Measurements from ENCODE around the gene TFAP2E. TPM values are rescaled to one million over a fixed set of nuclear protein-coding genes. Genes with fewer than 3 reads are reported as not detected.

The TFAP2E gene
- total RNA-seq, 2 donors from 2014 or later: 3.2 to 4.5 TPM

DNA sequence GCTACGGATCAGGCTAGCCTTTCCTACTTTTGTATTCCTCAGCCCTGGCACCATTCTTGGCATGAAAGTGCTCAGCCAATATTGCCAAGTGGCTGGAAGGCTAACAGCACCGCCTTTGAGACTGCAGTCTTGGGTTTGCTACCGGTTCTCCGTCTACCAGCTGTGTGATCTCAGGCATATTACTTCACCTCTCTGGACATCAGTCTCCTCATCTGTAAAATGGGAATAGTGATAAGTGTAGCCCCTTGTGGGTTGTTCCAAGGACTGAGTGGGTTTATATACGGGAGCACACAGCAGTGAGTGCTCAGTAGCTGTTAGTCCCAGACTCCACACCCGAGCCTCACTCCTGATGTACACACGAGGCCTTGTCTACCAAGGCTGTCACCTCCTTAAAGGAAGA lies 13.7 kb downstream of the TFAP2E start:
- ATAC-seq: no peak
- no peak for DNase-seq
- no peaks in the 10 kb centered on the region for H3K27me3 Mint-ChIP-seq

DNA sequence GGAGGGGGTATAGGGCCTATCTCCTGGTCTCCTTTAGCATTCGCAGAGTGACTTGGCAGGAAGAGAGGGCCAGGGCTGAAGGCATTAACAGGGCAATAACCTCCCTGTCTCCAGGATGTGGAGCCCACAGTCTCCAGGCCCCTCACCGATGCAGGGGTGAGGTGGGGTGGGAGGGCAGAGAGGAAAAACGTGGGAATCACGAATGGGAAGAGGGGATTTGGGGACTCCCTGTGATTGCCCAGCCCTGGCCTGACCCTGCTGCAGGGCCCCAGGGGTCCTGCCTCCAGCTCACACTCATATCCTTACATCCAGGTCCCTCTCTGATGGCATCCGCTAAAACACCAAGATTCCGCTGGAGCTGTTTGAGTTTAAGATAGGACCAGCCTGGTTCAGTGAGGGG lies 14.6 kb downstream of the TFAP2E start:
- peaks cover 7% of the 10 kb centered on the region for H3K36me3 Mint-ChIP-seq (ENCODE audit: low read depth)

More for the DNA sequence above, 13.7 kb downstream of the TFAP2E start:
- H3K9me3 ChIP-seq (ENCODE audit: control insufficient read depth, low read length, poor library complexity, severe bottlenecking): no peaks in the 10 kb centered on the region
- Mint-ChIP-seq H3K27ac (no peak overlapping the region), H3K4me3 (no peak overlapping the region), H3K36me3 (ENCODE audit: low read depth) (peaks cover 7% of the 10 kb centered on the region), H3K4me1 (peaks cover 12% of the 10 kb centered on the region)

DNA sequence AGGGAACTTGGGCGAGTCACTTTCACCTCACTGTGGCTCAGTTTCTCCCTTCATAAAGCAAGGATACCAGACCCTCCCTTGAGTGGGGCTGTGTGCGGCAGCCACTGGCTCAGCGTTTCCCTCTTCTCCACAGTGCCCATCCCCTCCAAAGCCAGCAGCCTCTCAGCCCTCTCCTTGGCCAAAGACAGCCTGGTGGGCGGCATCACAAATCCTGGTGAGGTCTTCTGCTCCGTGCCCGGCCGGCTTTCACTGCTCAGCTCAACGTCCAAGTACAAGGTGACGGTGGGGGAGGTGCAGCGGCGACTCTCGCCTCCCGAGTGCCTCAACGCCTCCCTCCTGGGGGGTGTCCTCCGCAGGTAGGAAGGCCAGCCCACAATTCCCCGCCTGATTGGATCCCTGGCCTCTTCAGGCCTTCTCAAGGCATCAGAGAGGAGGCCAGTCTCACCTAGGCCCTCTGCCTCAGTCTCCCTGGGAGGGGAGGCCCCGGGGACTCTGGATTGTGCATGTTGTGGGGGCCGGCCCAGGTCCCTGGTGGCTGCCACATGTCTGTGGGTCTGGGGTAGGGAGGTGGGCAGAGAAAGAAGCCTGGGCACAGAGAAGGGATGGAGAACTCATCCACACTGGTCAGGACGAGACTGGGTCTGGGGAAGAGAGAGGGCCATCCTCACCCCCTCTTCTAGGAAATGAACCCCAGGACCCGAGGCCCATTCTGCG lies 15.2 kb downstream of the TFAP2E start:
- Mint-ChIP-seq H3K27ac (peak overlapping the region; percentile 56), H3K4me1 (peaks cover 15% of the 10 kb centered on the region), H3K4me3 (no peak overlapping the region), H3K27me3 (no peaks in the 10 kb centered on the region), H3K36me3 (ENCODE audit: low read depth) (peaks cover 7% of the 10 kb centered on the region)
- DNase-seq: no peak
- no peaks in the 10 kb centered on the region for H3K9me3 ChIP-seq (ENCODE audit: control insufficient read depth, low read length, poor library complexity, severe bottlenecking)
- ATAC-seq: no peak

More for the DNA sequence above, 14.6 kb downstream of the TFAP2E start:
- Mint-ChIP-seq H3K27me3 (no peaks in the 10 kb centered on the region), H3K4me3 (no peak overlapping the region), H3K27ac (peak overlapping the region; percentile 56), H3K4me1 (peaks cover 12% of the 10 kb centered on the region)
- no peaks in the 10 kb centered on the region for H3K9me3 ChIP-seq (ENCODE audit: control insufficient read depth, low read length, poor library complexity, severe bottlenecking)
- no peak for DNase-seq
- no peak for ATAC-seq

DNA sequence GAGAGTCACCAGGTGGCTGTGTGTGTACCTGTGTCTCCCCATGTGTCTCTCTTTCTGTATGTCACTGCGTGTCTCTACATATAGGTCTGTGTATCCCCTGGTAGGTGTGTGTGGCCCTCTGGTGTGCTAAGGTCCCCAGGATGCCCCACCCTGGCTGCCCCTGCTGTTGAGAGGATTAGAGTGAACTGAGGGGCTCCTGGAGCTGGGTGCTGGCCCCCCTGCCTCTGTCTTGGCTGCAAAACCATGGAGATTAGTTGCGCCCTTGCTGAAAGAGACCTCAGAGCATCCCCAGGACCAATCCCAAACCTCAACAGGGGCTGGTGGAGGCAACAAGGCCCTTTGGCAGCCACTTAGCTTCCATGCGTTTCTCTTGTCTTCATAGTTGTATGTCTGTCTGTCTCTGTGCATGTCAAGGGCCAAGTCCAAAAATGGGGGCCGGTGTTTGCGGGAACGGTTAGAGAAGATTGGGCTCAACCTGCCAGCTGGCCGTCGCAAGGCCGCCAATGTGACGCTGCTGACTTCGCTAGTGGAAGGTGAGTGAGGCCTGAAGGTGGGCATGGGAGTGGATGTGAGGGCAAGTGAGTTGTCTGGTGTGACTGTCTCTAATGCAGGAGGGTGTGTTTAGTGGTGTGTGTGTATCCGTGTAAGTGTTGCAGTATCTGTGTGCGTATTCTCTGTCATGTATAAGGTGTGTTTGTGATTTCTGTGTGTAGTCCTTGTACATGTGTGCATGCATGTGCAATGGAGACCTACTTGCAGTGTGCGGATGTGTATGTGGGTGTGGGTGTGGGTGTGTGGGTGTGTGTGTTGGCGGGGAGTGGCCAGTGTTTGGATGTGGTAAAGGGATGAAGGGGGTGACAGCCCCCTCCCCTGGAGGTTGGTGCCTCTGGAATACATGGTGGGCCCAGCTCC lies 16.7 kb downstream of the TFAP2E start:
- H3K27ac Mint-ChIP-seq: peak overlapping the region; percentile 63
- H3K4me3 Mint-ChIP-seq: peak overlapping the region; percentile 49
- H3K4me1 Mint-ChIP-seq: peaks cover 15% of the 10 kb centered on the region
- H3K9me3 ChIP-seq (ENCODE audit: control insufficient read depth, low read length, poor library complexity, severe bottlenecking): no peaks in the 10 kb centered on the region
- peaks cover 7% of the 10 kb centered on the region for H3K36me3 Mint-ChIP-seq (ENCODE audit: low read depth)
- ATAC-seq: no peak
- H3K27me3 Mint-ChIP-seq: no peaks in the 10 kb centered on the region
- no peak for DNase-seq

DNA sequence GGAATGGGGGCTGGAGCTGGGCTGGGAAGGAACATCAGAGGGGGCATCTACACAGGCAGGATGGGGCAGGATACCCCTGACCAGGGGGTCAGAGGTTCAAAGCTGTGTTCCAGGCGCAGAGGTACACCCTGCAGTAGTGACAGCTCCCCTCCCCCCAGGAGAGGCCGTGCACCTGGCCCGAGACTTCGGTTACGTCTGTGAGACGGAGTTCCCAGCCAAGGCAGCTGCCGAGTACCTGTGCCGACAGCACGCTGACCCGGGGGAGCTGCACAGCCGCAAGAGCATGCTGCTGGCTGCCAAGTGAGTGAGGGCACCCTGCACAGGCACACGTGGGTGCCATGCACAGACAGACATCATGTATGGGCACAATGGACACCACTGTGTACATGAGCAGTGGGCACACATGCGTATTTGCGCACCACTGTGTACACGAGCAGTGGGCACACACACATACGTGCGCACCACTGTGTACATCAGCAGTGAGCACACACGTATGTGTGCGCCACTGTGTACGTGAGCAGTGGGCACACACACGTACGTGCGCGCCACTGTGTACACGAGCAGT lies 17.4 kb downstream of the TFAP2E start:
- no peak for ATAC-seq
- Mint-ChIP-seq H3K36me3 (ENCODE audit: low read depth) (peaks cover 7% of the 10 kb centered on the region), H3K4me3 (no peak overlapping the region), H3K4me1 (peaks cover 15% of the 10 kb centered on the region), H3K27ac (no peak overlapping the region), H3K27me3 (no peaks in the 10 kb centered on the region)
- DNase-seq: no peak
- no peaks in the 10 kb centered on the region for H3K9me3 ChIP-seq (ENCODE audit: control insufficient read depth, low read length, poor library complexity, severe bottlenecking)

DNA sequence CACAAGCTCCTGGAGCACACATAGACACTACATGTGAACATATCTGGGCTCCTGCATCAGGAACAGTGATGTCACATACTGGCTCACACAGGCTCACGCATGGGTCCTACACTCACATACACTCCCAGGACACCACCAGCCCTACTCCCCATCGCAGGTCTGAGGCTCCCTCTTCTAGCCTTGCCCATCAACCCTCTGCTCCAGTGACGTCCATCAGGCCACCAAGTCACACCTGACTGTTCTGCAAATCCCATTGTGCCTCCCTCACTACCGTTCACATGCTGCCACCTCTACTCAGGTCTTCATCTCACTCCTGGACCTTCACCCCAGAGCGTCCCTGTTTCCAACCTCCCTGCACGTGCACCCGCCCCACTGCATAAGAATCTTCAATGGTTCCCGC lies 18.1 kb downstream of the TFAP2E start:
- Mint-ChIP-seq H3K4me3 (no peak overlapping the region), H3K4me1 (peaks cover 15% of the 10 kb centered on the region), H3K36me3 (ENCODE audit: low read depth) (peaks cover 7% of the 10 kb centered on the region), H3K27ac (no peak overlapping the region), H3K27me3 (no peaks in the 10 kb centered on the region)
- H3K9me3 ChIP-seq (ENCODE audit: control insufficient read depth, low read length, poor library complexity, severe bottlenecking): no peaks in the 10 kb centered on the region
- DNase-seq (no peak), ATAC-seq (no peak)

DNA sequence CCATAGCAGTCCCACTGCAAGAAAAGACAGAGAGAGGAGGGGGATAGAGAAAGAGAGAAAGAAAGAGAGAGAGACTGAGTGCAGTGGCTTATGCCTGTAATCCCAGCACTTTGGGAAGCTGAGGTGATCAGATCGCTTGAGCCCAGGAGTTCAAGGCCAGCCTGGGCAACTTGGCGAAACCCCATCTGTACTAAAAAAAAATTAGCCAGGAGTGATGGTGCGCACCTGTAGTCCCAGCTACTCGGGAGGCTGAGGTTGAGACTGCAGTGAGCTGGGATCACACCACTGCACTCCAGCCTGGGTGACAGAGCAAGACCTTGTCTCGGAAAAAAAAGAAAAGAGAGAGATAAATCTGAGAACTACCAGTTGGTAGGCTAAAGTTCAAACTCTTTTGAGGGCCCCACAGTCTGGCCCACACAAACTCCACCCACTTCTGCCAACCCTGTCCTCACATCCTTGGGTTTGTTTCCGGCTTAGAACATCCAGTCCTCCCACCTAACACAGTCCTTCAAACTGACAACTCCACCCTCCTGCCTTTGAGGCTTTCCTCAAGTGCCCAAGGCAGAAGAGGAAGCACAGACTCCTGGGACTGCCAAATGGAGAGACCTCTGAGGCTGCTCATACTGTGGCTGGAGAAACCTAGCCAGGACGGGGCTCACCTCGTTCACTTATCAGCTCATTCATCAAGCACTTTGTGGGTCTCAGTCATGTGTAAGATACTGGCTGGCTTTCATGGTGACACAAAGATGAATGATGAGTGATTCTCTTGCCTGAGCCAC lies 20.1 kb downstream of the TFAP2E start:
- peaks cover 22% of the 10 kb centered on the region for H3K4me1 Mint-ChIP-seq
- H3K9me3 ChIP-seq (ENCODE audit: control insufficient read depth, low read length, poor library complexity, severe bottlenecking): no peaks in the 10 kb centered on the region
- DNase-seq (no peak), ATAC-seq (no peak)
- no peaks in the 10 kb centered on the region for H3K27me3 Mint-ChIP-seq
- H3K36me3 Mint-ChIP-seq (ENCODE audit: low read depth): peaks cover 7% of the 10 kb centered on the region
- H3K27ac Mint-ChIP-seq: no peak overlapping the region
- H3K4me3 Mint-ChIP-seq: no peak overlapping the region

DNA sequence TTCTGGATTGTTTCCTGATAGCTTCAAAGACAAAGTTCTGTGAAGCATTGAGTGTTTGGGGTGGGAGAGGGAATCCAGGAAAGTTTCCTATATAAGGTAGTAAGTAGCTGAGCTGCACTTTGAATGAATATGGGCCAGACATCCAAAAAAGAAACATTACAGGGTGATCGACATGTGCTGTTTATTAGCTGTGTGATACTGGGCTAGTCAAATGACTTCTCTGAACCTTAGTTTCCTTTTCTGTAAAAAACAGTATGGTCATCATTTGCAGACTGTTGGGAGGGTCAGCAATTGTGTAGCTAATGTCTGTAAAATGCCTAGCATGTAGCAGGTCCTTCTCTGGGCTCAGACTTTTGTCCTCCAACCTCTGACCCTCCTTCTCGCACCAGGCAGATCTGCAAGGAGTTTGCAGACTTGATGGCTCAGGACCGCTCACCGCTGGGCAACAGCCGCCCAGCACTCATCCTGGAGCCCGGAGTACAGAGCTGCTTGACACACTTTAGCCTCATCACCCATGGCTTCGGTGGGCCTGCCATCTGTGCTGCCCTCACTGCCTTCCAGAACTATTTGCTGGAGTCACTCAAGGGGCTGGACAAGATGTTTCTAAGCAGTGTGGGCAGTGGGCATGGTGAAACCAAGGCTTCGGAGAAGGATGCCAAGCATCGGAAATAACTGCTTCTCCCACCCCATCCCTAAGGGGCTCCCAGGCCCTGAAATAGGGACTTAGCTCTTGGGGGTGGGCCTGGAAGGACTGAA lies 21.1 kb downstream of the TFAP2E start:
- Mint-ChIP-seq H3K27me3 (no peaks in the 10 kb centered on the region), H3K4me3 (no peak overlapping the region), H3K27ac (peak overlapping the region; percentile 3), H3K36me3 (ENCODE audit: low read depth) (peaks cover 7% of the 10 kb centered on the region), H3K4me1 (peaks cover 20% of the 10 kb centered on the region)
- no peak for ATAC-seq
- no peaks in the 10 kb centered on the region for H3K9me3 ChIP-seq (ENCODE audit: control insufficient read depth, low read length, poor library complexity, severe bottlenecking)
- DNase-seq: no peak

DNA sequence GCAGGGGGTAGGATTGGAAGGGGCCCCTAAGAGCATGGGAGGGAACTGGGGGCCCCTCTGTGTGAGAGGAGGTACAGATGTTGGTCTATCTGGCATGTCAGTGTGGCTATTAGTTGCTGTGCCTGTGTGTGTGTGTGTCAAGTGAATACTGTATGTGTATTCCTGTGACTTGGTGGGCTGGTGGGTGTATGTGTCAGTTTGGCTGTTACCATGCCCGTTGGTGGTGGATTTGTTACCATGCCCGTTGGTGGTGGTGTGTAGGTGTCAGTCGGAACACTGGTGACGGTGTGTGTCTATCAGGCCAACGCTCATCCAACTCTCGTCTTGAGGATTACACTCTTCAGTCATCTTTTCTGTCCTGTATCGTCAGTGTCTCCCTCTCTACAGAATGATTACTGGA lies 22.6 kb downstream of the TFAP2E start:
- H3K9me3 ChIP-seq (ENCODE audit: control insufficient read depth, low read length, poor library complexity, severe bottlenecking): no peaks in the 10 kb centered on the region
- Mint-ChIP-seq H3K4me1 (peaks cover 13% of the 10 kb centered on the region), H3K27ac (no peak overlapping the region), H3K36me3 (ENCODE audit: low read depth) (peaks cover 6% of the 10 kb centered on the region), H3K27me3 (no peaks in the 10 kb centered on the region), H3K4me3 (no peak overlapping the region)
- ATAC-seq (no peak), DNase-seq (no peak)

DNA sequence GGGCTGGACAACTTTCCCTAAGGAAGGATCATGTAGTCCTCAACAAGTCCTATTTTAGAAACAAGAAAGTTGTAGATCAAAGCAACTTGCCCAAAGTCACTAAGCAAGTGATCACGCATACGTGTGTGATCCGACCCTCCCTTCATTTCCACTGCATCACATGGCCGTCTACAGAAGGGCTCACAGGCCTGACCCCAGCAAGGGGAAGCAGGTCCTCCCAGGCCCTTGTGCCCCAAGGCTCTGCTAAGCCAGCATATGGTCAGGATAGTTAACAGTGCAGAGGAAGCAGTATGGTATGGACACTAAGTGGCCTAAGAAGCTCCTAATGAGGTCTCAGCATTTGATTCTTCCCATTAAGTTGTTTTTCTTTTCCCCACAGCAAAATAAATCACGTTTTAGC lies 24.8 kb downstream of the TFAP2E start:
- ATAC-seq: no peak
- Mint-ChIP-seq H3K27ac (no peak overlapping the region), H3K36me3 (ENCODE audit: low read depth) (peaks cover 4% of the 10 kb centered on the region), H3K4me3 (no peak overlapping the region), H3K4me1 (peaks cover 8% of the 10 kb centered on the region), H3K27me3 (no peaks in the 10 kb centered on the region)
- no peaks in the 10 kb centered on the region for H3K9me3 ChIP-seq (ENCODE audit: control insufficient read depth, low read length, poor library complexity, severe bottlenecking)
- no peak for DNase-seq

DNA sequence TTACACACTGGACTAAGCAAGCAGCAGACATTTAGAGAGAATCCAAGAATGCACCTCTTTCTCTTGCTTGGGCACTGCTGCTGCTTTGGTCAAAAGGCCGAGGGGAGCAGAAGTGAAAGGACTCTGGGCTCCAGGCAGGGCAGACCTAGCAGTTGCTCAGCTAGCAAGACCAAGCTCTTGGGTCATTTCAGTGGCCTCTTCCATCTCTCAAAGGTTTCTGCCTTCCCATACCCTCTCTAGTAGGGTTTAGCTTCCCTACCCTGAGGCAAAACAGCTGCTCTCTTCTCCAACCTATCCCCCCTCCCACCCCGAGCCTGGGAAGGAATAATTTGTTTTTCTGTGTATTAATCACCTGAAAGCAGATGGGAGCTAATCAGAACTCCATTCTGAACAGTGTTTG lies 25.8 kb downstream of the TFAP2E start:
- H3K9me3 ChIP-seq (ENCODE audit: control insufficient read depth, low read length, poor library complexity, severe bottlenecking): no peaks in the 10 kb centered on the region
- H3K27ac Mint-ChIP-seq: no peak overlapping the region
- no peak for DNase-seq
- H3K4me3 Mint-ChIP-seq: no peak overlapping the region
- H3K36me3 Mint-ChIP-seq (ENCODE audit: low read depth): peaks cover 4% of the 10 kb centered on the region
- no peaks in the 10 kb centered on the region for H3K27me3 Mint-ChIP-seq
- H3K4me1 Mint-ChIP-seq: peaks cover 7% of the 10 kb centered on the region
- no peak for ATAC-seq

DNA sequence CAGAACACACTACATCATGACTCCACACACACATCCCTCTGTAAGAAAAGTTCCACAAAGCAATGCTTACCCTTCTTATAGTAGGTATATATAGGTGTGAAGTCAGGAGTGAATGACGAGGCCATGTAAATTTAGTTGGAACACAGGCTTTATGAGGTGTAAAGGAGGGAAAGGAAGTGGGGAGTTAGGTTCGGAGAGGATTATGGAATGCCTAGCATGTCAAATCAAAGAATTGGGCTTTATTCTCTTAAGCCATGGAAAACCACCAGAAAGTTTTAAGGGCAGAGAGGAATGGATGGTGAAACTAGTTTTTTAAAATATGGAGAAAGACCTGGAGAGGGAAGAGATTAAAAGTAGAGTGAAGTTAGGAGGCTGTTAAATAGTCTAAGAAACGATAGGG lies 26.3 kb downstream of the TFAP2E start:
- Mint-ChIP-seq H3K27ac (no peak overlapping the region), H3K4me1 (peaks cover 7% of the 10 kb centered on the region), H3K27me3 (no peaks in the 10 kb centered on the region), H3K4me3 (no peak overlapping the region), H3K36me3 (ENCODE audit: low read depth) (peaks cover 4% of the 10 kb centered on the region)
- H3K9me3 ChIP-seq (ENCODE audit: control insufficient read depth, low read length, poor library complexity, severe bottlenecking): no peaks in the 10 kb centered on the region
- ATAC-seq (no peak), DNase-seq (no peak)

All from T-helper 17 cell (primary cell).